Limb (tissue), 2 donors: ENCODE measurements around the gene RSRC1.
A peak's percentile ranks its signal among the peaks of the same experiment; 100 is the strongest.
"Not testable (repeated sequence)": the region's sequence is repeated elsewhere in the genome, so short reads cannot be mapped to it uniquely, and the experiment has no call there.

Experiments
- DNase-seq, 2 donors: peaks; one replicate each; pipeline ENCODE4 v3.0.0-alpha.2; 2016; ENCODE audit errors: extremely low spot score in 2 of 2

Gene RSRC1

GRCh38 chr3:158455406-158455805 lies 345.5 kb downstream of the RSRC1 start:
- no peak for DNase-seq

- DNase-seq: no peak
Measured at GRCh38 chr3:158456114-158456513, 346.2 kb downstream of the RSRC1 start.

GRCh38 chr3:158458464-158458863 lies 348.6 kb downstream of the RSRC1 start:
- DNase-seq: no peak

- no peak for DNase-seq
Measured at GRCh38 chr3:158460926-158461325, 351.0 kb downstream of the RSRC1 start.

GRCh38 chr3:158463556-158463955 lies 353.7 kb downstream of the RSRC1 start:
- DNase-seq: no peak

GRCh38 chr3:158465074-158465473 lies 355.2 kb downstream of the RSRC1 start:
- no peak for DNase-seq

GRCh38 chr3:158470944-158471638 lies 361.2 kb downstream of the RSRC1 start:
- DNase-seq: no peak

GRCh38 chr3:158471639-158472294 lies 361.9 kb downstream of the RSRC1 start:
- peak in 1 of 2 donors; percentile 82 for DNase-seq

GRCh38 chr3:158479051-158479450 lies 369.2 kb downstream of the RSRC1 start:
- no peak for DNase-seq

- no peak for DNase-seq
Measured at GRCh38 chr3:158483701-158484235, 373.9 kb downstream of the RSRC1 start.

GRCh38 chr3:158486200-158486599 lies 376.3 kb downstream of the RSRC1 start:
- DNase-seq: no peak

GRCh38 chr3:158488670-158489069 lies 378.8 kb downstream of the RSRC1 start:
- no peak for DNase-seq

- DNase-seq: no peak
Measured at GRCh38 chr3:158489181-158489580, 379.3 kb downstream of the RSRC1 start.

GRCh38 chr3:158491968-158492367 lies 382.1 kb downstream of the RSRC1 start:
- no peak for DNase-seq

GRCh38 chr3:158492685-158493084 lies 382.8 kb downstream of the RSRC1 start:
- no peak for DNase-seq

- no peak for DNase-seq
Measured at GRCh38 chr3:158493931-158494330, 384.0 kb downstream of the RSRC1 start.

- no peak for DNase-seq
Measured at GRCh38 chr3:158494673-158495072, 384.8 kb downstream of the RSRC1 start.

- not testable (repeated sequence) for DNase-seq
Measured at GRCh38 chr3:158495398-158495902, 385.6 kb downstream of the RSRC1 start.

- no peak for DNase-seq
Measured at GRCh38 chr3:158505117-158505516, 395.2 kb downstream of the RSRC1 start.

- no peak for DNase-seq
Measured at GRCh38 chr3:158506456-158506855, 396.6 kb downstream of the RSRC1 start.

- no peak for DNase-seq
Measured at GRCh38 chr3:158508481-158508880, 398.6 kb downstream of the RSRC1 start.

GRCh38 chr3:158509891-158510290 lies 400.0 kb downstream of the RSRC1 start:
- DNase-seq: no peak

- DNase-seq: not testable (repeated sequence)
Measured at GRCh38 chr3:158516729-158517128, 406.8 kb downstream of the RSRC1 start.
